OCI-LY3 (cell line): ENCODE data around the gene COL24A1.

Experiments used
- H2AFZ ChIP-seq: fragments of 200-600, 300-600 bp; shearing (Covaris generic); 2 replicates; pipeline ENCODE4 v1.6.0; 2014; ENCODE audit warnings: antibody characterized with exemption, low read depth, low read length
- H3K27ac ChIP-seq: fragments of 200-600, 300-600 bp; sonication (generic); 2 replicates; pipeline ENCODE4 v1.5.1; 2014; ENCODE audit warnings: mild to moderate bottlenecking, low read length, moderate library complexity, mixed read lengths
- H3K27me3 ChIP-seq: fragments of 200-600, 300-600 bp; sonication (generic); 2 replicates; pipeline ENCODE4 v1.6.1; 2014; ENCODE audit warnings: low read depth, low read length, mixed read lengths
- H3K36me3 ChIP-seq: fragments of 200-600, 300-600 bp; sonication (generic); replicated peaks from 2 replicates; pipeline ENCODE3; 2014; ENCODE audit warnings: low read depth, low read length, mixed read lengths
- H3K4me1 ChIP-seq: fragments of 300-600, 200-600 bp; sonication (generic); 2 replicates; pipeline ENCODE4 v1.6.1; 2014; ENCODE audit warnings: low read length, mixed read lengths
- H3K4me2 ChIP-seq: fragments of 200-600, 300-600 bp; sonication (generic); 2 replicates; pipeline ENCODE4 v1.6.1; 2014; ENCODE audit warnings: low read length, mixed read lengths
- H3K4me3 ChIP-seq: fragments of 300-600, 200-600 bp; sonication (generic); 2 replicates; pipeline ENCODE4 v1.5.1; 2014; ENCODE audit warnings: antibody characterized with exemption, mild to moderate bottlenecking, low read length, moderate library complexity
- H3K79me2 ChIP-seq: fragments of 300-600, 200-600 bp; shearing (Covaris generic); 2 replicates; pipeline ENCODE4 v1.6.1; 2014; ENCODE audit warnings: mild to moderate bottlenecking, low read length, mixed read lengths
- H3K9ac ChIP-seq: fragments of 300-600, 200-600 bp; shearing (Covaris generic); 2 replicates; pipeline ENCODE4 v1.6.0; 2014; ENCODE audit warnings: mild to moderate bottlenecking, low read length, moderate library complexity
- H3K9me3 ChIP-seq: fragments of 200-600, 300-600 bp; shearing (Covaris generic); 2 replicates; pipeline ENCODE4 v1.6.1; 2014; ENCODE audit warnings: low read length, mixed read lengths; ENCODE audit not compliant: insufficient read depth
- H4K20me1 ChIP-seq: fragments of 200-600, 300-600 bp; sonication (generic); 2 replicates; pipeline ENCODE4 v1.6.1; 2016; ENCODE audit warnings: low read length, mixed read lengths; ENCODE audit not compliant: insufficient read depth
- EZH2phosphoT487 ChIP-seq: fragments of 200-600 bp; shearing (Covaris generic); IDR thresholded peaks from 2 replicates; pipeline ENCODE4 v1.6.1; 2018; ENCODE audit warnings: antibody characterized with exemption, mixed run types, low read depth
- TF ChIP-seq, protein P1 (sequence below): fragments of 200-600, 300-600 bp; sonication (generic); IDR thresholded peaks from 2 replicates; pipeline ENCODE4 v1.5.1; 2014; ENCODE audit warnings: antibody characterized with exemption, low read length, low read depth

The COL24A1 gene

DNA sequence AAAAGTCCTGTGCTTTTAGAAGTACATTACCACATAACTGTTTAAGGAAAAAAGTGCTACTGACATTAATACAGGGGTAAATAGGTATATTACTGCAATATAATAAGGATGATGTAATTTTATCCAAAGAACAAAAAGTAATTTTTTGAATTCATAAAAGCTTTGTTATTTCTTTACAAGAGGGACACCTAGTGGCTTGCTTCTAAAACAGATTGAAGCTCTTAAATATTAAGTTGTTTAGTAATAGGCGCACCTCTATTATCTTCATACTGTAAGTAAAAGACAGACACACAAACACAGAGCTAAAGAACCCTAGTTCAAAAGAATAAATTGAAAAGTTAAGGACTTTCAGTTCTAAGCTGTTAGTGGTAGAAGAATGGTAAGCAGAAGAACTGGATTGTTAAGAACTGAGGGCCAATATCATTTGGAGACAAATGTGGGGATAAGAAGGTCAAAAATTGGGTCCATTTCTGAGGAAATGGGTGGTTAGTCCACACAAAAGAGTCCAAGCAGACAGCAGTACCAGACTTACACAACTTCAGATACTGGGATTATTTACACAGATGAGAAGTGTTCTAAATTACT, 463.8 kb downstream of the COL24A1 start:
- H3K4me3 ChIP-seq = no peak overlapping the region
- TF ChIP-seq, protein P1, sequence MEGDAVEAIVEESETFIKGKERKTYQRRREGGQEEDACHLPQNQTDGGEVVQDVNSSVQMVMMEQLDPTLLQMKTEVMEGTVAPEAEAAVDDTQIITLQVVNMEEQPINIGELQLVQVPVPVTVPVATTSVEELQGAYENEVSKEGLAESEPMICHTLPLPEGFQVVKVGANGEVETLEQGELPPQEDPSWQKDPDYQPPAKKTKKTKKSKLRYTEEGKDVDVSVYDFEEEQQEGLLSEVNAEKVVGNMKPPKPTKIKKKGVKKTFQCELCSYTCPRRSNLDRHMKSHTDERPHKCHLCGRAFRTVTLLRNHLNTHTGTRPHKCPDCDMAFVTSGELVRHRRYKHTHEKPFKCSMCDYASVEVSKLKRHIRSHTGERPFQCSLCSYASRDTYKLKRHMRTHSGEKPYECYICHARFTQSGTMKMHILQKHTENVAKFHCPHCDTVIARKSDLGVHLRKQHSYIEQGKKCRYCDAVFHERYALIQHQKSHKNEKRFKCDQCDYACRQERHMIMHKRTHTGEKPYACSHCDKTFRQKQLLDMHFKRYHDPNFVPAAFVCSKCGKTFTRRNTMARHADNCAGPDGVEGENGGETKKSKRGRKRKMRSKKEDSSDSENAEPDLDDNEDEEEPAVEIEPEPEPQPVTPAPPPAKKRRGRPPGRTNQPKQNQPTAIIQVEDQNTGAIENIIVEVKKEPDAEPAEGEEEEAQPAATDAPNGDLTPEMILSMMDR = peak; percentile 40
- TF ChIP-seq EZH2phosphoT487 = no peak
- H3K4me2 ChIP-seq = no peak overlapping the region
- H3K9me3 ChIP-seq = no peaks in the 10 kb centered on the region
- H3K9ac ChIP-seq = no peak overlapping the region
- H3K4me1 ChIP-seq = no peaks in the 10 kb centered on the region
- H2AFZ ChIP-seq = no peak overlapping the region
- no peaks in the 10 kb centered on the region for H4K20me1 ChIP-seq
- H3K27me3 ChIP-seq = no peaks in the 10 kb centered on the region
- H3K27ac ChIP-seq = no peak overlapping the region
- H3K79me2 ChIP-seq = peaks cover 7% of the 10 kb centered on the region; the same call in 1 of the 2 replicates
- H3K36me3 ChIP-seq = no peaks in the 10 kb centered on the region

DNA sequence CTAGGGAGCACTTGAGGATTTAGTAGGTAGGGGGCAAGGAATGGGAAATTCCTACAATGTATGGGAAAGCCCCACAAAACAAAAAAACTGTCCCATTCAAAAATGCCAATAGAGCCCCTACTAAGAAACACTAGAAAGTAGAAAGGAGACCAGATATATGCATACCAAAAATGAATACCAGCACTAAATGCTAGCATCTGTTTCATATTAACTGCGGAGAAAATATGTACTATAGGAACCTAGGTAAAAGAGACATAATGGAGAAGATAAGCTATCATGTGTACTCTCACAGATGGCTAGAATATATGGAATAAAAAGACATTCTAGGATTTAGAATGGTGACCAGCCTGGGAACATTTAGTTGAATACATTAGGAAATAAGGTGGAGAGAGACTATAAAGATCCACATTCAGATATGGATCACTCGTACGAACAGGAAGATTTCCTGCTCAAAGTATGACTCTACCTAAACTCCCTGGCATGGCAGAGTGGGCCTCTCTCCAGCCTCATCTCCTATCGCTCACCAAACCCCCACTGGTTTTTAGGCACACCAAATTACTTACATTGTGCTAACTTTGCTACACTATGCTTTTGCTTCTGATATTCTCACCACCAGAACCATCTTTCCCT, 466.7 kb downstream of the COL24A1 start:
- no peak overlapping the region for H2AFZ ChIP-seq
- H3K9me3 ChIP-seq = no peaks in the 10 kb centered on the region
- H3K27me3 ChIP-seq = no peaks in the 10 kb centered on the region
- H3K4me3 ChIP-seq = no peak overlapping the region
- H3K27ac ChIP-seq = no peak overlapping the region
- H3K36me3 ChIP-seq = no peaks in the 10 kb centered on the region
- H3K4me1 ChIP-seq = no peaks in the 10 kb centered on the region
- 0 out of 2 replicates have a peak, but pooled peaks cover 6% of the 10 kb centered on the region for H3K79me2 ChIP-seq
- no peaks in the 10 kb centered on the region for H4K20me1 ChIP-seq
- no peak for TF ChIP-seq EZH2phosphoT487
- TF ChIP-seq, protein P1 = no peak
- H3K4me2 ChIP-seq = no peak overlapping the region
- H3K9ac ChIP-seq = no peak overlapping the region

DNA sequence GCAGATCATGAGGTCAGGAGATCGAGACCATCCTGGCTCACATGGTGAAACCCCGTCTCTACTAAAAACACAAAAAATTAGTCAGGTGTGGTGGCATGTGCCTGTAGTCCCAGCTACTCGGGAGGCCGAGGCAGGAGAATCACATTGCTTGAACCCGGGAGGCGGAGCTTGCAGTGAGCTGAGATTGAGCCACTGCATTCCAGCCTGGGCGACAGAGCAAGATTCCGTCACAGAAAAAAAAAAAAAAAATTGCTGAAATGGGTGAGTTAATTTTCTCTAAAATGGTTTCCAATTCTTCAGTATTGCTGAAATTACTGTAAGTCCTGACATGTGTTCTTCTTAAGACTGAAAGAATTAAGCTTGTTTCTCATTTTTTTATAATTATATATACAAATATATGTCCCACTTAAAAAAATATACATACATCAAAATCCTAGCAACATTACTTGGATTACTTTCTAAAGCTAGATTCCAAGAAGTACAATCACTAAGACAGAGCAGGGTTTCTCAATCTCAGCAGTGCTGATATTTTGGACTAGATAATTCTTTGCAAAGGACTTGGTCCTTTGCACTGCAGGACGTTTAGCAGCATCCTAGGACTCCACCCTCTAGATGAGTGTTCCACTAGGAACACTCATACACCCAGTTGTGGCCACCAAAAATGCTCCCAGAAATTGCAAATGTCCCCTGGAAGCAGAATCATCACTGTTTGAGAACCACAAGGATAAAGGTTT, 473.1 kb downstream of the COL24A1 start:
- Histone ChIP-seq H3K9ac (no peak overlapping the region), H2AFZ (no peak overlapping the region), H4K20me1 (no peaks in the 10 kb centered on the region), H3K4me3 (no peak overlapping the region), H3K9me3 (no peaks in the 10 kb centered on the region), H3K27ac (no peak overlapping the region), H3K79me2 (0 out of 2 replicates have a peak, but pooled peaks cover 7% of the 10 kb centered on the region), H3K27me3 (no peaks in the 10 kb centered on the region), H3K36me3 (no peaks in the 10 kb centered on the region), H3K4me2 (no peak overlapping the region), H3K4me1 (no peaks in the 10 kb centered on the region)
- TF ChIP-seq, protein P1 = no peak
- TF ChIP-seq EZH2phosphoT487 = no peak

- no peaks in the 10 kb centered on the region for H4K20me1 ChIP-seq
- H3K9me3 ChIP-seq = no peaks in the 10 kb centered on the region
- no peaks in the 10 kb centered on the region for H3K27me3 ChIP-seq
- H3K4me3 ChIP-seq = no peak overlapping the region
- H3K79me2 ChIP-seq = 0 out of 2 replicates have a peak, but pooled peaks cover 7% of the 10 kb centered on the region
- no peaks in the 10 kb centered on the region for H3K4me1 ChIP-seq
- TF ChIP-seq, protein P1 = no peak
- no peak for TF ChIP-seq EZH2phosphoT487
- H3K36me3 ChIP-seq = peaks cover 5% of the 10 kb centered on the region
- H2AFZ ChIP-seq = no peak overlapping the region
- H3K9ac ChIP-seq = no peak overlapping the region
- H3K27ac ChIP-seq = no peak overlapping the region
- no peak overlapping the region for H3K4me2 ChIP-seq
Observed at GRCh38 chr1:85681087-85681486, 475.5 kb downstream of the COL24A1 start.
